GM21825 (cell line): ENCODE measurements around the gene NDUFA1.
A peak's percentile ranks its signal among the peaks of the same experiment; 100 is the strongest.
"Not testable (repeated sequence)": the region's sequence is repeated elsewhere in the genome, so short reads cannot be mapped to it uniquely, and the experiment has no call there.

Experiments
- ATAC-seq: cut with Tn5 transposase; IDR thresholded peaks from one replicate; pipeline ENCODE4 v1.9.1; 2021; ENCODE audit warnings: mild to moderate bottlenecking, moderate library complexity; ENCODE audit not compliant: unreplicated experiment

Gene NDUFA1

GRCh38 chrX:119871599-119872395 is at the start of gene NDUFA1, which contains the start of gene RNF113A:
TSS of gene NDUFA1 (plus strand) at chrX:119871832. CDS start at chrX:119871912, 80 bp downstream.
TSS of gene RNF113A (minus strand) at chrX:119871733. CDS start at chrX:119871613, 120 bp downstream.
- ATAC-seq = peak; percentile 86

GRCh38 chrX:119824221-119824620 is 47.4 kb upstream of the NDUFA1 start:
- not testable (repeated sequence) for ATAC-seq

GRCh38 chrX:119826399-119826959 is 45.2 kb upstream of the NDUFA1 start:
- no peak for ATAC-seq

GRCh38 chrX:119828446-119828845 is 43.2 kb upstream of the NDUFA1 start:
- no peak for ATAC-seq

- ATAC-seq = no peak
Measured at GRCh38 chrX:119833905-119834304, 37.7 kb upstream of the NDUFA1 start.

GRCh38 chrX:119852382-119853353 is 19.0 kb upstream of the NDUFA1 start, which contains the start of gene UPF3B:
TSS of gene UPF3B (minus strand) at chrX:119852963. CDS start at chrX:119852928, 35 bp downstream.
- peak; percentile 95 for ATAC-seq

GRCh38 chrX:119853444-119853843 is 18.2 kb upstream of the NDUFA1 start:
- no peak for ATAC-seq

GRCh38 chrX:119870626-119871131 is 953 bp upstream of the NDUFA1 start:
- ATAC-seq = peak; percentile 24

GRCh38 chrX:119871245-119871598 is 410 bp upstream of the NDUFA1 start:
- peak; percentile 35 for ATAC-seq

- ATAC-seq = no peak
Measured at GRCh38 chrX:119878740-119879139, 7.1 kb downstream of the NDUFA1 start.

- ATAC-seq = no peak
Measured at GRCh38 chrX:119880076-119880475, 8.4 kb downstream of the NDUFA1 start.

- peak; percentile 86 for ATAC-seq
Measured at GRCh38 chrX:119880552-119881437, 9.2 kb downstream of the NDUFA1 start.

GRCh38 chrX:119885554-119886428 is 14.2 kb downstream of the NDUFA1 start:
- ATAC-seq = no peak

GRCh38 chrX:119887721-119888425 is 16.2 kb downstream of the NDUFA1 start:
- peak; percentile 71 for ATAC-seq

GRCh38 chrX:119890626-119891025 is 19.0 kb downstream of the NDUFA1 start:
- not testable (repeated sequence) for ATAC-seq

- not testable (repeated sequence) for ATAC-seq
Measured at GRCh38 chrX:119891961-119892692, 20.5 kb downstream of the NDUFA1 start.

GRCh38 chrX:119895843-119896326 is 24.3 kb downstream of the NDUFA1 start, which contains the start of gene AKAP14:
TSS of gene AKAP14 (plus strand) at chrX:119895893. CDS start at chrX:119903224, 7,331 bp downstream.
- ATAC-seq = no peak
